Neuronal stem cell (in vitro differentiated cells): Measurements from ENCODE around the gene KIF26B.

Source experiments
- DNase-seq: peaks from one replicate; pipeline ENCODE4 v3.0.0-alpha.2; 2013; ENCODE audit warnings: low spot score
- H2AFZ ChIP-seq: one replicate; pipeline ENCODE4 v1.6.1; 2013; ENCODE audit warnings: mild to moderate bottlenecking, low read length, inconsistent platforms
- H2AK5ac ChIP-seq: 2 replicates; pipeline ENCODE4 v1.6.1; 2013; ENCODE audit warnings: low read depth, mild to moderate bottlenecking, inconsistent platforms, low read length, moderate library complexity, mixed read lengths
- H2BK120ac ChIP-seq: 2 replicates; pipeline ENCODE4 v1.6.1; 2013; ENCODE audit warnings: low read depth, mild to moderate bottlenecking, inconsistent platforms, low read length, moderate library complexity, mixed read lengths
- H2BK12ac ChIP-seq: one replicate; pipeline ENCODE4 v1.6.1; 2013; ENCODE audit warnings: low read length, inconsistent platforms
- H2BK15ac ChIP-seq: 2 replicates; pipeline ENCODE4 v1.6.1; 2013; ENCODE audit warnings: mild to moderate bottlenecking, low read length, inconsistent platforms, mixed read lengths
- H2BK5ac ChIP-seq: one replicate; pipeline ENCODE4 v1.6.1; 2013; ENCODE audit warnings: inconsistent platforms, mild to moderate bottlenecking, low read length, moderate library complexity
- H3K14ac ChIP-seq: one replicate; pipeline ENCODE4 v1.6.1; 2013; ENCODE audit warnings: low read length, inconsistent platforms
- H3K18ac ChIP-seq: 2 replicates; pipeline ENCODE4 v1.6.1; 2013; ENCODE audit warnings: low read length, inconsistent platforms
- H3K23ac ChIP-seq: 2 replicates; pipeline ENCODE4 v1.6.1; 2013; ENCODE audit warnings: low read depth, mild to moderate bottlenecking, mixed read lengths, low read length, inconsistent platforms; ENCODE audit not compliant: poor library complexity
- H3K27ac ChIP-seq: replicated peaks from 3 replicates; pipeline ENCODE4 v1.5.1; 2013; ENCODE audit warnings: low read length, inconsistent platforms
- H3K27me3 ChIP-seq, 3 experiments: 2 replicates each; pipeline ENCODE4 v1.6.1; 2013; ENCODE audit warnings: low read length in 3 of 3, mild to moderate bottlenecking in 2 of 3, inconsistent platforms in 1 of 3, low read depth in 1 of 3, mixed read lengths in 1 of 3, moderate library complexity in 1 of 3; ENCODE audit not compliant: control insufficient read depth in 3 of 3, insufficient read depth in 3 of 3
- H3K36me3 ChIP-seq, 2 donors: replicated peaks in 1 of 2; 2 replicates each; pipeline ENCODE4 v1.6.1; 2013; ENCODE audit warnings: low read length in 2 of 2; ENCODE audit not compliant: control insufficient read depth in 2 of 2, insufficient read depth in 2 of 2
- H3K4ac ChIP-seq: 2 replicates; pipeline ENCODE4 v1.6.1; 2013; ENCODE audit warnings: inconsistent platforms, mild to moderate bottlenecking, low read length, moderate library complexity
- H3K4me1 ChIP-seq, 2 donors: 1 replicate in 1 of 2; 2 replicates in 1 of 2; pipeline ENCODE4 v1.6.1; 2013; ENCODE audit warnings: low read length in 2 of 2, low read depth in 1 of 2; ENCODE audit not compliant: control insufficient read depth in 2 of 2, insufficient read depth in 1 of 2
- H3K4me2 ChIP-seq: one replicate; pipeline ENCODE4 v1.6.1; 2013; ENCODE audit warnings: mild to moderate bottlenecking, low read length, inconsistent platforms; ENCODE audit not compliant: insufficient read depth, poor library complexity, severe bottlenecking
- H3K4me3 ChIP-seq, 2 donors: 2 replicates each; pipeline ENCODE4 v1.5.1; 2013; ENCODE audit warnings: low read length in 2 of 2, mild to moderate bottlenecking in 2 of 2, inconsistent platforms in 1 of 2, moderate library complexity in 1 of 2
- H3K79me1 ChIP-seq: one replicate; pipeline ENCODE4 v1.6.1; 2013; ENCODE audit warnings: low read depth, mild to moderate bottlenecking, inconsistent platforms, low read length, moderate library complexity
- H3K9ac ChIP-seq: one replicate; pipeline ENCODE4 v1.6.1; 2013; ENCODE audit warnings: mild to moderate bottlenecking, low read depth, low read length, inconsistent platforms; ENCODE audit not compliant: poor library complexity
- H3K9me3 ChIP-seq, 2 donors: replicated peaks in 1 of 2; 2 replicates each; pipeline versions ENCODE3 to v1.6.1; 2013; ENCODE audit warnings: low read length in 2 of 2, mild to moderate bottlenecking in 2 of 2, inconsistent platforms in 1 of 2, low read depth in 1 of 2, mixed read lengths in 1 of 2, moderate library complexity in 1 of 2; ENCODE audit not compliant: control insufficient read depth in 2 of 2, insufficient read depth in 1 of 2
- H4K8ac ChIP-seq: one replicate; pipeline ENCODE4 v1.6.1; 2013; ENCODE audit warnings: low read depth, mild to moderate bottlenecking, inconsistent platforms, low read length, moderate library complexity
- H4K91ac ChIP-seq: one replicate; pipeline ENCODE4 v1.6.1; 2013; ENCODE audit warnings: low read length, low read depth, mild to moderate bottlenecking, inconsistent platforms; ENCODE audit not compliant: poor library complexity
- WGBS, 2 donors: extraction: QIAGEN DNeasy Blood & Tissue Kit; methylation state at CpG; one replicate each; pipeline ENCODE4 v1.1.7; 2013; ENCODE audit warnings: missing lambda C conversion rate in 2 of 2, mixed read lengths in 1 of 2; ENCODE audit not compliant: insufficient read length in 2 of 2, insufficient replicate concordance in 1 of 2; ENCODE audit errors: extremely low coverage in 2 of 2; 5-methylcytosine and 5-hydroxymethylcytosine counted together

KIF26B gene

GRCh38 chr1:245448531-245448930 is 293.7 kb downstream of the KIF26B start:
- no peaks in the 10 kb centered on the region for H3K79me1 ChIP-seq
- H2BK15ac ChIP-seq: no peak overlapping the region
- no peak overlapping the region for H3K14ac ChIP-seq
- no peaks in the 10 kb centered on the region for H3K36me3 ChIP-seq
- peaks cover 1 to 16% of the 10 kb centered on the region in 2 donors for H3K9me3 ChIP-seq
- H3K27me3 ChIP-seq: no peaks in the 10 kb centered on the region
- H3K27ac ChIP-seq: no peak overlapping the region
- no peak overlapping the region for H3K23ac ChIP-seq
- H4K91ac ChIP-seq: no peak overlapping the region
- peaks cover 0 to 5% of the 10 kb centered on the region in 2 donors for H3K4me1 ChIP-seq
- H3K4me3 ChIP-seq: no peak overlapping the region
- WGBS, 2 donors: no CpG with 5 or more reads among the region's 1 CpG
- no peak overlapping the region for H2BK120ac ChIP-seq
- H3K18ac ChIP-seq: no peak overlapping the region
- H3K4me2 ChIP-seq: no peak overlapping the region
- H4K8ac ChIP-seq: no peak overlapping the region
- no peak overlapping the region for H2BK12ac ChIP-seq
- no peak for DNase-seq
- no peak overlapping the region for H2AK5ac ChIP-seq
- H2BK5ac ChIP-seq: no peak overlapping the region
- no peak overlapping the region for H3K4ac ChIP-seq
- no peak overlapping the region for H3K9ac ChIP-seq
- H2AFZ ChIP-seq: no peak overlapping the region

GRCh38 chr1:245448975-245449431 is 294.2 kb downstream of the KIF26B start:
- H3K27ac ChIP-seq: no peak overlapping the region
- no peak overlapping the region for H2BK12ac ChIP-seq
- no peak overlapping the region for H3K4me3 ChIP-seq
- no CpG with 5 or more reads among the region's 8 CpGs for WGBS, 2 donors
- no peak for DNase-seq
- peaks cover 1 to 17% of the 10 kb centered on the region in 2 donors for H3K9me3 ChIP-seq
- no peak overlapping the region for H2AFZ ChIP-seq
- no peak overlapping the region for H4K8ac ChIP-seq
- H3K79me1 ChIP-seq: no peaks in the 10 kb centered on the region
- H2BK120ac ChIP-seq: no peak overlapping the region
- no peak overlapping the region for H3K4me2 ChIP-seq
- no peak overlapping the region for H3K23ac ChIP-seq
- no peak overlapping the region for H2BK5ac ChIP-seq
- no peaks in the 10 kb centered on the region for H3K36me3 ChIP-seq
- no peak overlapping the region for H3K14ac ChIP-seq
- no peak overlapping the region for H3K4ac ChIP-seq
- no peak overlapping the region for H2BK15ac ChIP-seq
- H3K9ac ChIP-seq: no peak overlapping the region
- no peaks in the 10 kb centered on the region for H3K27me3 ChIP-seq
- no peak overlapping the region for H2AK5ac ChIP-seq
- no peak overlapping the region for H3K18ac ChIP-seq
- peaks cover 0 to 5% of the 10 kb centered on the region in 2 donors for H3K4me1 ChIP-seq
- H4K91ac ChIP-seq: no peak overlapping the region

GRCh38 chr1:245453541-245453940 is 298.8 kb downstream of the KIF26B start:
- DNase-seq: no peak
- H3K4me2 ChIP-seq: no peak overlapping the region
- H2AK5ac ChIP-seq: no peak overlapping the region
- peaks cover 0 to 7% of the 10 kb centered on the region in 2 donors for H3K4me1 ChIP-seq
- no peak overlapping the region for H3K14ac ChIP-seq
- no peak overlapping the region for H3K23ac ChIP-seq
- H3K79me1 ChIP-seq: no peaks in the 10 kb centered on the region
- no peak overlapping the region for H2AFZ ChIP-seq
- H3K4me3 ChIP-seq: no peak overlapping the region
- H4K8ac ChIP-seq: no peak overlapping the region
- peaks cover 1 to 5% of the 10 kb centered on the region in 2 donors for H3K9me3 ChIP-seq
- H3K27me3 ChIP-seq: no peaks in the 10 kb centered on the region
- no peak overlapping the region for H2BK120ac ChIP-seq
- no peak overlapping the region for H3K27ac ChIP-seq
- no peak overlapping the region for H3K18ac ChIP-seq
- no peaks in the 10 kb centered on the region for H3K36me3 ChIP-seq
- H4K91ac ChIP-seq: no peak overlapping the region
- no peak overlapping the region for H3K9ac ChIP-seq
- no peak overlapping the region for H2BK12ac ChIP-seq
- H2BK15ac ChIP-seq: no peak overlapping the region
- WGBS, 2 donors: no CpG with 5 or more reads among the region's 4 CpGs
- H2BK5ac ChIP-seq: no peak overlapping the region
- no peak overlapping the region for H3K4ac ChIP-seq

GRCh38 chr1:245454051-245454450 is 299.3 kb downstream of the KIF26B start:
- H4K91ac ChIP-seq: no peak overlapping the region
- no CpG with 5 or more reads among the region's 2 CpGs for WGBS, 2 donors

More at GRCh38 chr1:245454051-245454450, 299.3 kb downstream of the KIF26B start:
- H2AFZ ChIP-seq: no peak overlapping the region
- no peak overlapping the region for H3K27ac ChIP-seq
- no peak overlapping the region for H3K18ac ChIP-seq
- no peak overlapping the region for H3K14ac ChIP-seq
- no peak overlapping the region for H4K8ac ChIP-seq
- H3K4me3 ChIP-seq: no peak overlapping the region
- no peak overlapping the region for H2AK5ac ChIP-seq
- H3K4me2 ChIP-seq: no peak overlapping the region
- peaks cover 0 to 7% of the 10 kb centered on the region in 2 donors for H3K4me1 ChIP-seq
- no peak overlapping the region for H2BK120ac ChIP-seq
- H3K4ac ChIP-seq: no peak overlapping the region
- DNase-seq: no peak
- H3K36me3 ChIP-seq: no peaks in the 10 kb centered on the region
- no peaks in the 10 kb centered on the region for H3K79me1 ChIP-seq
- no peak overlapping the region for H3K9ac ChIP-seq
- H3K23ac ChIP-seq: no peak overlapping the region
- H2BK15ac ChIP-seq: no peak overlapping the region
- H3K27me3 ChIP-seq: no peaks in the 10 kb centered on the region
- no peak overlapping the region for H2BK5ac ChIP-seq
- H3K9me3 ChIP-seq: peaks cover 1 to 5% of the 10 kb centered on the region in 2 donors
- no peak overlapping the region for H2BK12ac ChIP-seq
